SK-N-SH (cell line): ENCODE data around the gene MRPS5. TPM values are rescaled to one million over a fixed set of nuclear protein-coding genes. Genes with fewer than 3 reads are reported as not detected.

Source experiments
- CTCF ChIA-PET: fragments of 300-600, 350-600 bp; formaldehyde crosslinking; extraction: SDS; loops from one replicate; lab custom pipeline; 2021; lab: Yijun Ruan, JAX
- POLR2A ChIA-PET: fragments of 350-600 bp; sonication (Branson Sonifier 250); formaldehyde crosslinking; extraction: SDS; loops from one replicate; lab custom pipeline; 2020; ENCODE audit warnings: antibody characterized with exemption, inconsistent platforms; lab: Yijun Ruan, JAX
- DNase-seq: peaks from one replicate; pipeline ENCODE4 v3.0.0; 2012
- H2AFZ ChIP-seq: fragments of 200-600 bp; sonication (generic); 2 replicates; pipeline ENCODE4 v1.8.1; 2016; ENCODE audit warnings: antibody characterized with exemption, mild to moderate bottlenecking, low read depth
- H3F3A ChIP-seq: fragments of 200-600 bp; sonication (generic); replicated peaks from 2 replicates; pipeline ENCODE3; 2016; ENCODE audit warnings: antibody characterized with exemption, mild to moderate bottlenecking; ENCODE audit not compliant: insufficient read depth
- H3K27ac ChIP-seq, 2 experiments: fragments of 200-500 bp in 1 of 2; fragments of 200-600 bp in 1 of 2; sonication (Bioruptor generic) in 1 of 2; sonication (generic), shearing (Covaris generic) in 1 of 2; 2 replicates each; pipeline versions ENCODE4 v1.5.1 to v1.6.1; 2014 to 2016; ENCODE audit warnings: low read depth in 2 of 2, inconsistent platforms in 1 of 2, low read length in 1 of 2, mild to moderate bottlenecking in 1 of 2, mixed read lengths in 1 of 2
- H3K27me3 ChIP-seq: fragments of 200-600 bp; sonication (generic), shearing (Covaris generic); 2 replicates; pipeline ENCODE4 v1.6.1; 2016; ENCODE audit warnings: mixed run types; ENCODE audit not compliant: insufficient read depth
- H3K36me3 ChIP-seq, 2 experiments: fragments of 200-500 bp in 1 of 2; fragments of 200-600 bp in 1 of 2; sonication (Bioruptor generic) in 1 of 2; sonication (generic) in 1 of 2; replicated peaks in 1 of 2; 2 replicates each; pipeline versions ENCODE3 to v1.5.1; 2014 to 2016; ENCODE audit warnings: low read length in 1 of 2, mild to moderate bottlenecking in 1 of 2; ENCODE audit not compliant: insufficient read depth in 2 of 2, control insufficient read depth in 1 of 2
- H3K4me1 ChIP-seq, 2 experiments: fragments of 200-500 bp in 1 of 2; fragments of 200-600 bp in 1 of 2; sonication (Bioruptor generic) in 1 of 2; sonication (generic), shearing (Covaris generic) in 1 of 2; 2 replicates each; pipeline versions ENCODE4 v1.5.1 to v1.6.1; 2014 to 2016; ENCODE audit warnings: low read depth in 1 of 2, low read length in 1 of 2, mixed run types in 1 of 2; ENCODE audit not compliant: insufficient read depth in 2 of 2, control insufficient read depth in 1 of 2
- H3K4me2 ChIP-seq: fragments of 200-600 bp; sonication (generic), shearing (Covaris generic); 2 replicates; pipeline ENCODE4 v1.6.1; 2017; ENCODE audit warnings: mixed run types
- H3K4me3 ChIP-seq, 2 experiments: fragments of 200-500 bp in 1 of 2; fragments of 200-600 bp in 1 of 2; sonication (Bioruptor generic) in 1 of 2; sonication (generic), shearing (Covaris generic) in 1 of 2; 2 replicates each; pipeline versions ENCODE4 v1.5.1 to v1.8.1; 2014 to 2016; ENCODE audit warnings: low read depth in 2 of 2, inconsistent platforms in 1 of 2, low read length in 1 of 2, mild to moderate bottlenecking in 1 of 2, mixed read lengths in 1 of 2, moderate library complexity in 1 of 2
- H3K79me2 ChIP-seq: fragments of 200-600 bp; sonication (generic); 2 replicates; pipeline ENCODE4 v1.8.1; 2017; ENCODE audit warnings: mild to moderate bottlenecking; ENCODE audit not compliant: insufficient read depth
- H3K9ac ChIP-seq: fragments of 200-600 bp; sonication (generic); 2 replicates; pipeline ENCODE4 v1.6.1; 2017; ENCODE audit warnings: mixed run types
- H3K9me2 ChIP-seq: fragments of 200-600 bp; sonication (generic); 2 replicates; pipeline ENCODE4 v1.6.1; 2017; ENCODE audit warnings: mixed run types
- H3K9me3 ChIP-seq: fragments of 200-600 bp; sonication (generic); 2 replicates; pipeline ENCODE4 v1.6.1; 2017; ENCODE audit warnings: mixed run types, mild to moderate bottlenecking, moderate library complexity
- H4K20me1 ChIP-seq: fragments of 200-600 bp; sonication (generic); 2 replicates; pipeline ENCODE4 v1.6.1; 2017; ENCODE audit warnings: mild to moderate bottlenecking, mixed run types; ENCODE audit not compliant: insufficient read depth
- CTCF ChIP-seq: fragments of 200-600 bp; sonication (generic); IDR thresholded peaks from 2 replicates; pipeline ENCODE4 v1.6.1; 2017; ENCODE audit warnings: antibody characterized with exemption, mild to moderate bottlenecking, moderate library complexity
- ELF1 ChIP-seq: IDR thresholded peaks from 2 replicates; pipeline ENCODE4 v1.4.0; 2012
- EP300 ChIP-seq, 2 experiments: IDR thresholded peaks; 2 replicates each; pipeline versions ENCODE4 v1.4.0 to v1.6.1; 2012; ENCODE audit warnings: borderline replicate concordance in 1 of 2, low read depth in 1 of 2, low read length in 1 of 2
- FOXJ3 ChIP-seq: sonication (generic); formaldehyde crosslinking; IDR thresholded peaks from 2 replicates; pipeline ENCODE4 v1.5.1; 2020; ENCODE audit warnings: mild to moderate bottlenecking, missing genetic modification reagents
- IRF3 ChIP-seq: fragments of 150-350 bp; IDR thresholded peaks from 2 replicates; pipeline ENCODE4 v1.6.1; 2016; ENCODE audit warnings: mild to moderate bottlenecking, low read depth, low read length
- JUND ChIP-seq: IDR thresholded peaks from 2 replicates; pipeline ENCODE4 v1.4.0; 2012
- MXI1 ChIP-seq: IDR thresholded peaks from 2 replicates; pipeline ENCODE4 v1.6.1; 2012; ENCODE audit warnings: mild to moderate bottlenecking, low read depth, low read length, improper control_type of control experiment
- NFIC ChIP-seq: IDR thresholded peaks from 2 replicates; pipeline ENCODE4 v1.4.0; 2012; ENCODE audit warnings: borderline replicate concordance
- NRF1 ChIP-seq: IDR thresholded peaks from 2 replicates; pipeline ENCODE4 v1.6.1; 2012; ENCODE audit warnings: low read depth, mild to moderate bottlenecking, low read length
- POLR2AphosphoS5 ChIP-seq: IDR thresholded peaks from 2 replicates; pipeline ENCODE4 v1.6.1; 2012; ENCODE audit warnings: low read depth, low read length
- RAD21 ChIP-seq: IDR thresholded peaks from 2 replicates; pipeline ENCODE4 v1.6.1; 2012; ENCODE audit warnings: mild to moderate bottlenecking, low read length
- RFX5 ChIP-seq: IDR thresholded peaks from 2 replicates; pipeline ENCODE4 v1.6.1; 2012; ENCODE audit warnings: mild to moderate bottlenecking, improper control_type of control experiment, low read length
- RXRA ChIP-seq: IDR thresholded peaks from 2 replicates; pipeline ENCODE4 v1.4.0; 2012; ENCODE audit warnings: low read depth, mild to moderate bottlenecking, borderline replicate concordance
- TEAD4 ChIP-seq: IDR thresholded peaks from 2 replicates; pipeline ENCODE4 v1.4.0; 2012; ENCODE audit warnings: mild to moderate bottlenecking, borderline replicate concordance; ENCODE audit not compliant: insufficient read depth
- USF2 ChIP-seq: fragments of 150-350 bp; IDR thresholded peaks from 2 replicates; pipeline ENCODE4 v1.6.1; 2017; ENCODE audit warnings: antibody characterized with exemption, low read length, low read depth, borderline replicate concordance
- WGBS: methylation state at CpG from one replicate; pipeline ENCODE4 v1.1.6; 2017; ENCODE audit warnings: low lambda C conversion rate; 5-methylcytosine and 5-hydroxymethylcytosine counted together
- polyA plus RNA-seq, 3 experiments: library from polyadenylated mRNA; depleted of rRNA; stranded (reverse); fragments of >200 nt; gene quantifications; 2 replicates each; pipeline ENCODE4 v1.2.3, GENCODE V29; 2012

Gene MRPS5
- polyA plus RNA-seq, 1 of the 3 experiments (the other 2 are of a cell fraction), result 32.8 TPM

GRCh38 chr2:95042472-95043271 lies 78.9 kb downstream of the MRPS5 start (continued):
- TF ChIP-seq IRF3, result no peak

GRCh38 chr2:95041824-95042442 lies 79.7 kb downstream of the MRPS5 start:
- Histone ChIP-seq H3K4me2 (no peak overlapping the region), H3K27ac (no peak overlapping the region), H3K4me1 (no peaks in the 10 kb centered on the region), H3K27me3 (peaks cover 27% of the 10 kb centered on the region; the same call in 1 of the 2 replicates), H3K4me3 (no peak overlapping the region), H3F3A (peaks cover 26% of the 10 kb centered on the region), H3K9ac (no peak overlapping the region), H2AFZ (no peak overlapping the region), H3K9me2 (no peaks in the 10 kb centered on the region), H3K36me3 (no peaks in the 10 kb centered on the region), H4K20me1 (no peaks in the 10 kb centered on the region), H3K79me2 (no peaks in the 10 kb centered on the region), H3K9me3 (no peaks in the 10 kb centered on the region)
- ChIA-PET CTCF (interaction anchor here (1.1 to 1.4 kb wide), 3 partner anchors 11 to 73 kb away, joined by 3 to 4 read pairs (median 3); no protein-coding TSS in a partner anchor), POLR2A (no interaction called here)
- WGBS, result 21% methylated on average over 11 of the region's 11 CpGs
- no peak for DNase-seq
- no peak for TF ChIP-seq NFIC
- no peak for TF ChIP-seq MXI1
- TF ChIP-seq EP300 (IDR thresholded peaks at IDR 0.05; ENCODE audit: borderline replicate concordance in 1 of 2, low read depth in 1 of 2, low read length in 1 of 2), result no peak
- TF ChIP-seq POLR2AphosphoS5, result no peak
- no peak for TF ChIP-seq FOXJ3 (CRISPR knock-in tag)
- TF ChIP-seq RXRA, result no peak
- TF ChIP-seq CTCF, result no peak
- no peak for TF ChIP-seq USF2
- TF ChIP-seq JUND, result no peak
- no peak for TF ChIP-seq ELF1
- no peak for TF ChIP-seq NRF1
- TF ChIP-seq RFX5, result no peak
- no peak for TF ChIP-seq TEAD4
- TF ChIP-seq RAD21, result no peak
